Left lung (tissue), 10 donors: ENCODE data around the gene ZC3H7B. TPM values are rescaled to one million over a fixed set of nuclear protein-coding genes. Genes with fewer than 3 reads are reported as not detected.
"Not testable (repeated sequence)": the region's sequence is repeated elsewhere in the genome, so short reads cannot be mapped to it uniquely, and the experiment has no call there.

ENCODE experiments used
- ATAC-seq: fragments of 200-7000 bp; cut with Tn5 transposase; one replicate; pipeline ENCODE4 v1.9.1; 2020; ENCODE audit warnings: moderate library complexity
- DNase-seq, 4 donors: peaks; one replicate each; pipeline ENCODE4 v3.0.0-alpha.2; 2013 to 2020
- H3K27ac ChIP-seq, 2 donors: fragments of 200-600 bp; sonication (generic) in 1 of 2; one replicate each; pipeline versions ENCODE4 v1.5.0 to v1.8.0; 2020 to 2021
- H3K27me3 ChIP-seq, 2 donors: fragments of 200-600 bp; sonication (generic) in 1 of 2; one replicate each; pipeline versions ENCODE4 v1.5.0 to v1.8.0; 2020 to 2021
- H3K36me3 ChIP-seq, 2 donors: fragments of 200-600 bp; sonication (generic) in 1 of 2; one replicate each; pipeline versions ENCODE4 v1.5.0 to v1.8.0; 2020 to 2021
- H3K4me1 ChIP-seq, 2 donors: fragments of 200-600 bp; one replicate each; pipeline ENCODE4 v1.8.0; 2021
- H3K4me3 ChIP-seq, 2 donors: fragments of 200-600 bp; sonication (generic) in 1 of 2; one replicate each; pipeline versions ENCODE4 v1.5.0 to v1.8.0; 2020 to 2021; ENCODE audit warnings: mild to moderate bottlenecking in 1 of 2
- H3K9me3 ChIP-seq, 2 donors: fragments of 200-600 bp; sonication (generic) in 1 of 2; one replicate each; pipeline versions ENCODE4 v1.5.0 to v1.8.0; 2020 to 2021
- intact Hi-C, 2 donors: fragments of 100-400 bp; cut with DNase I; formaldehyde crosslinking; loops; one replicate each; pipeline versions ENCODE4 v1.11.2 to v1.14.2; 2022
- polyA plus RNA-seq, 6 donors: library from polyadenylated mRNA; unstranded; fragments of 120-200 nt; gene quantifications; one replicate each; pipeline ENCODE4 v1.2.1, GENCODE V29; 2013; ENCODE audit not compliant: insufficient read length in 6 of 6
- total RNA-seq, 2 donors: library from RNA; stranded (reverse); fragmentation: NEBNext Ultra II Directional; extraction: Animal tissue kit (Norgen Biotek cat#: 25700); gene quantifications; one replicate each; pipeline ENCODE4 v1.2.1, GENCODE V29; 2021
- TF ChIP-seq, protein P1 (sequence below), 2 donors: fragments of 200-600 bp; sonication (generic) in 1 of 2; IDR thresholded peaks; one replicate each; pipeline versions ENCODE4 v1.5.0 to v1.8.0; 2021; ENCODE audit warnings: antibody characterized with exemption in 2 of 2
- donor health status: DM: no; HTN: yes; CAD: no.
- donor health status: DM: no; HTN: no; CAD: no.

Gene ZC3H7B
- total and polyA plus RNA-seq, 8 donors: 50.4 to 84.1 (median 69.1) TPM

GRCh38 chr22:41290262-41291221 is 10.8 kb upstream of the ZC3H7B start:
- no peak overlapping the region for H3K27ac ChIP-seq
- peaks cover 6 to 26% of the 10 kb centered on the region in 2 donors for H3K4me1 ChIP-seq
- no peak for ATAC-seq
- no peaks in the 10 kb centered on the region for H3K9me3 ChIP-seq
- intact Hi-C loops: no loop called here
- TF ChIP-seq, protein P1, sequence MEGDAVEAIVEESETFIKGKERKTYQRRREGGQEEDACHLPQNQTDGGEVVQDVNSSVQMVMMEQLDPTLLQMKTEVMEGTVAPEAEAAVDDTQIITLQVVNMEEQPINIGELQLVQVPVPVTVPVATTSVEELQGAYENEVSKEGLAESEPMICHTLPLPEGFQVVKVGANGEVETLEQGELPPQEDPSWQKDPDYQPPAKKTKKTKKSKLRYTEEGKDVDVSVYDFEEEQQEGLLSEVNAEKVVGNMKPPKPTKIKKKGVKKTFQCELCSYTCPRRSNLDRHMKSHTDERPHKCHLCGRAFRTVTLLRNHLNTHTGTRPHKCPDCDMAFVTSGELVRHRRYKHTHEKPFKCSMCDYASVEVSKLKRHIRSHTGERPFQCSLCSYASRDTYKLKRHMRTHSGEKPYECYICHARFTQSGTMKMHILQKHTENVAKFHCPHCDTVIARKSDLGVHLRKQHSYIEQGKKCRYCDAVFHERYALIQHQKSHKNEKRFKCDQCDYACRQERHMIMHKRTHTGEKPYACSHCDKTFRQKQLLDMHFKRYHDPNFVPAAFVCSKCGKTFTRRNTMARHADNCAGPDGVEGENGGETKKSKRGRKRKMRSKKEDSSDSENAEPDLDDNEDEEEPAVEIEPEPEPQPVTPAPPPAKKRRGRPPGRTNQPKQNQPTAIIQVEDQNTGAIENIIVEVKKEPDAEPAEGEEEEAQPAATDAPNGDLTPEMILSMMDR (IDR thresholded peaks at IDR 0.05): no peak
- H3K27me3 ChIP-seq: no peaks in the 10 kb centered on the region
- peak in 1 of 4 donors; percentile 39 for DNase-seq
- no peak overlapping the region for H3K4me3 ChIP-seq
- H3K36me3 ChIP-seq: no peaks in the 10 kb centered on the region

GRCh38 chr22:41294816-41295215 is 6.5 kb upstream of the ZC3H7B start:
- DNase-seq: peak in 1 of 4 donors; percentile 49
- H3K4me1 ChIP-seq, H3K27ac ChIP-seq, H3K9me3 ChIP-seq, H3K27me3 ChIP-seq, ATAC-seq, H3K36me3 ChIP-seq, H3K4me3 ChIP-seq, intact Hi-C loops: not testable (repeated sequence)

DNA sequence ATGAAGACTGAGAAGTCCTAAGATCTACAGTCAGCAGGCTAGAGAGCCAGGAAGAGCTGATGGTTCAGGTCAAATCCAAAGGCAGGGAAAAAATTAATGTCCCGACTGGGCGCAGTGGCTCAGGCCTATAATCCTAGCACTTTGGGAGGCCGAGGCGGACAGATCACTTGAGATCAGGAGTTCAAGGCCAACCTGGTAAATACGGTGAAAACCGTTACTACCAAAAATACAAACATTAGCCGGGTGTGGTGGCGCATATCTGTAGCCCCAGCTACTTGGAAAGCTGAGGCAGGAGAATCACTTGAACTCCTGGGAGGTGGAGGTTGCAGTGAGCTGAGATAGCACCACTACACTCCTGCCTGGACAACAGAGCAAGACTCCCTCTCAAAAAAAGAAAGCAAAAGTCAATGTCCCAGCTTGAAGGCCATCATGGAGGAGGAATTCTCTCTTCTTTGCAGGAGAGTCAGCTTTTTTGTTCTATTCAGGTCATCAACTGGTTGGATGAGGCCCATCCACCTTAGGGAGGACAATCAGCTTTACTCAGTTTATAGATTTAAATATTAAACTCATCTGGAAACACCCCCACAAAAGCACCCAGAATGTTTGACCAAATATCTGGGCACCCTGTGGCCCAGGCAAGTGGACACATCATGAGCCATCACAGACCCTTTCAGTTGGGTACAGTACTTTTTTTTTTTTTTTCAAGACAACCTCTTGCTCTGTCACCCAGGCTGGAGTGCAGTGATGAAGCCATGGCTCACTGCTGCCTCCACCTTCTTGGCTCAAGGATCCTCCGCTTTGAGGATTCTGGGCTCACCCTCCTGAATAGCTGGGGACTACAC is 4.3 kb upstream of the ZC3H7B start:
- ATAC-seq (no peak), DNase-seq (peak in 1 of 4 donors; percentile 4)
- Histone ChIP-seq H3K9me3 (no peaks in the 10 kb centered on the region), H3K27ac (no peak overlapping the region), H3K4me3 (no peak overlapping the region), H3K36me3 (no peaks in the 10 kb centered on the region), H3K27me3 (no peaks in the 10 kb centered on the region), H3K4me1 (peaks cover 3 to 6% of the 10 kb centered on the region in 2 donors)
- intact Hi-C loops: no loop called here
- TF ChIP-seq, protein P1 (IDR thresholded peaks at IDR 0.05): no peak

- H3K4me1 ChIP-seq: peaks cover 3 to 19% of the 10 kb centered on the region in 2 donors
- intact Hi-C loops: no loop called here
- H3K27me3 ChIP-seq: no peaks in the 10 kb centered on the region
- DNase-seq (peak in 1 of 4 donors; percentile 5), ATAC-seq (no peak)
- peak overlapping the region in 1 of 2 donors; percentile 93 for H3K4me3 ChIP-seq
- TF ChIP-seq, protein P1 (IDR thresholded peaks at IDR 0.05): no peak
- H3K36me3 ChIP-seq: no peaks in the 10 kb centered on the region
- no peaks in the 10 kb centered on the region for H3K9me3 ChIP-seq
- peak overlapping the region; percentile 84 to 86 for H3K27ac ChIP-seq
Measured at GRCh38 chr22:41300661-41301060, 664 bp upstream of the ZC3H7B start.

- Histone ChIP-seq H3K4me1 (peaks cover 3 to 25% of the 10 kb centered on the region in 2 donors), H3K9me3 (no peaks in the 10 kb centered on the region), H3K36me3 (no peaks in the 10 kb centered on the region), H3K4me3 (peak overlapping the region; percentile 70 to 93), H3K27ac (peak overlapping the region; percentile 84 to 86), H3K27me3 (no peaks in the 10 kb centered on the region)
- peak; percentile 20 for ATAC-seq
- intact Hi-C loops: no loop called here
- DNase-seq: peak in 3 of 4 donors; percentile 46 to 76 (median 56)
- TF ChIP-seq, protein P1 (IDR thresholded peaks at IDR 0.05): no peak
Measured at GRCh38 chr22:41302021-41302767, 869 bp downstream of the ZC3H7B start.
